GM12864 (cell line): ENCODE measurements around the gene EBPL.
A peak's percentile ranks its signal among the peaks of the same experiment; 100 is the strongest.

Source experiments
- DNase-seq: peaks from one replicate; pipeline ENCODE4 v3.0.0-alpha.2; 2011; ENCODE audit warnings: low read depth
- H3K4me3 ChIP-seq: 2 replicates; pipeline ENCODE4 v1.5.1; 2011; ENCODE audit warnings: mild to moderate bottlenecking, low read depth, low read length, control low read depth
- TF ChIP-seq, protein P1 (sequence below): IDR thresholded peaks from 2 replicates; pipeline ENCODE4 v1.5.1; 2011; ENCODE audit warnings: low read depth, mild to moderate bottlenecking, moderate library complexity, low read length, control low read depth, inconsistent platforms; ENCODE audit errors: missing control alignments

EBPL gene

DNA sequence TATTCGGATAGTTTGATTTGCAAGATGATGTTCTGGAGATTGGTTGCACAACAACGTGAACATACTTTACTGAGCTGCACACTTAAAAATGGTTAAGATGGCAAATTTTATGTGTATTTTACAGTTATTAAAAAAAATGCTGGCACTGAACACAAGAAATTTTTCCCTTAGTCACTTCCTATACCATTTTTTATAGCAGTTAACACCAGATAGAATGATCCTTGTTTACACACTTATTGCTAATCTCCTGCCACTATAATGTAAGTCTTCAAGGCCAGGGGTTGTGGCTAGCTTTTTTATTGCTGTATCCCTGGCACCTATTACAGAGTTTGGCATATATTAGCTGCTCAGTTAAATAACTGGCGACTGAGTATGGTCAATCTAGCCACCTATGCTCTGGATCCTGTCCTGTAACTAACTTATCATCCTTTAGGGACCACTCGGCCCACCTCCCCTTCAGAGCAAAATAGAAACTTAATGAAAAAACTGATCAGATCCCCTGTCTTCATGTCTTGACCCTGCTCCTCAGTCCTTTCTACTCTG is 2.0 kb upstream of the EBPL start:
- no peak for DNase-seq
- no peak overlapping the region for H3K4me3 ChIP-seq
- TF ChIP-seq, protein P1, sequence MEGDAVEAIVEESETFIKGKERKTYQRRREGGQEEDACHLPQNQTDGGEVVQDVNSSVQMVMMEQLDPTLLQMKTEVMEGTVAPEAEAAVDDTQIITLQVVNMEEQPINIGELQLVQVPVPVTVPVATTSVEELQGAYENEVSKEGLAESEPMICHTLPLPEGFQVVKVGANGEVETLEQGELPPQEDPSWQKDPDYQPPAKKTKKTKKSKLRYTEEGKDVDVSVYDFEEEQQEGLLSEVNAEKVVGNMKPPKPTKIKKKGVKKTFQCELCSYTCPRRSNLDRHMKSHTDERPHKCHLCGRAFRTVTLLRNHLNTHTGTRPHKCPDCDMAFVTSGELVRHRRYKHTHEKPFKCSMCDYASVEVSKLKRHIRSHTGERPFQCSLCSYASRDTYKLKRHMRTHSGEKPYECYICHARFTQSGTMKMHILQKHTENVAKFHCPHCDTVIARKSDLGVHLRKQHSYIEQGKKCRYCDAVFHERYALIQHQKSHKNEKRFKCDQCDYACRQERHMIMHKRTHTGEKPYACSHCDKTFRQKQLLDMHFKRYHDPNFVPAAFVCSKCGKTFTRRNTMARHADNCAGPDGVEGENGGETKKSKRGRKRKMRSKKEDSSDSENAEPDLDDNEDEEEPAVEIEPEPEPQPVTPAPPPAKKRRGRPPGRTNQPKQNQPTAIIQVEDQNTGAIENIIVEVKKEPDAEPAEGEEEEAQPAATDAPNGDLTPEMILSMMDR, result no peak

DNA sequence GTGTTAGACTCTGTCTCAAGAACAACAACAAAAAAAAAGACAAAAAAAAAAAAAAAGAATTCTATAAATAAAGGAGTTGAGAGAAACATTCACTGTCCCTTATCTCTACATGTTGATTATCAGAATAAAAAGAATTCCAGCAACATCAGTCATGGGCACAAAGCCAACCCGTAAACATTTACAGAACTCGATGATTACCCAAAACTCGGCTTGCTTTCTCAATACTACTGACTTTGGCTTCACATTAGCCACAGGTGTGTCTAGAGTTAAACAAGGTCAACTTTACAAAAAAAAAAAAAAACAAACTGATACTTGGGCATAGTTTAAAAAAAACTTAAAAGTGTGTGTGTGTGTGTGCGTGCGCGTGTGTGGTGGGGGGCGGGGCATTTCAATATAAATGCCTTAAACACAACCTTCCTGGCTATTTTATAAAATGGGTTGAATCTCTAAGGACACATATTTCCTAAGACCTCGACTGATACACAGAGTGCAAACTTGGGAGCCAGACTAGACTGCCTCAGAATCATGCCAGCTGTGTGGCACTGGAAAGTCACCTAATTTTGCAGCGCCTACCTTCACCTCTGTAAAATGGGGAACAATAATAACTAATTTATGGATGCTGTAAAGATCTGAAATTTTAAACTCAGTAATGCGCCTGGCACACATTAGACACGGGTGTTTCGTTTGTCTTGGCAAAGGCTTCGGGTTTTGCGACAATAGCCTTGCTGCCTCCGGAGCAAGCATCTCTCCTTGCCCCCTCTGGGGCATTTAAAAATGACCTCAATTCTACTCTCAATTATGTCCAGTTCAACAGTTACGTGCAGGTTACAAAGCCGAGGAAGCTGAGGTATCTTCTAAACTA is 922 bp downstream of the EBPL start:
- DNase-seq, result no peak
- H3K4me3 ChIP-seq, result peak overlapping the region; percentile 54
- TF ChIP-seq, protein P1, result no peak

DNA sequence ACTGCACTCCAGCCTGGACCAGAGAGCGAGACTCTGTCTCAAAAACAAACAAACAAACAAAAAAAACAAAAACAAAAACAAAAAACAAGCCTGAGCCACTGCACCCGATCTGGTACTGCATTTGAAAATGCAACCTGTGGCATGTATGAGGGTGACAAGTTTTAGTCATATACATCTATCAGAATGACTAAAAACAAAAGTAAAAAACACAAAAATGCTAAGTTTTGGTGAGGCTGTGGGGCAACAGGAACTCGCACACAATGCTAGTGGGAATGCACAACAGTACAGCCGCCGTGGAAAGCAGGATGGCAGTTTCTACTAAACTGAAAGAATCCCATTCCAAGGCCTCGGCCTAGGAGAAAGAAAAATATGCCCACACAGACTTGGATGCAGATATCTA is 7.8 kb downstream of the EBPL start:
- TF ChIP-seq, protein P1, result no peak
- no peak for DNase-seq
- H3K4me3 ChIP-seq, result no peak overlapping the region

DNA sequence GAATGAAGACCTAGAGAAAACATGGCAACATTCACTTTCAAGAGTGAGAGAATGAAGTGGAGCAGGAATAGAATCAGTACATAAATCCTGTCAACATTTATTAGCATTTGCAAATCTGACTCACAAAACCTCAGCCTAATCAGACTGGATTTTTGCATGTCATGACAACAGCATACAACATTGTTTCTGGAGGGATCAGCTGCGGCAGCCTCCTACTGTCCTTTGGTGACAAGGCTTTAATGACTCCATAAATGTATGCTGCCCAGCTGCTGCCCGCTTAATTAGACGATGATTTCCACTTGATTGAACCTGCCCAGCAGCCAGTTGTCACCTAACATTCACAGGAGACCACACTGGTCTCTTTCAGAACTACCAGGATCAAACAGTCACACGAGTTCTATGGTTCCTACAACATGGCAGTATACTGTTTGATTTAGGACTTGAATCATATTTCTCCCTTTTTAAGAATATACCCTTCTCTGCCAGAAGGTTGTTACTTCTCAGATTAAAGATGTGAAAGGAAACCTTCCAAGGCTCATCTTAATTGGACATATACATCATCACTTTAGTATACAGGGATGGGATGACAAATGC is 9.3 kb downstream of the EBPL start:
- DNase-seq, result no peak
- H3K4me3 ChIP-seq, result no peak overlapping the region
- TF ChIP-seq, protein P1, result no peak

DNA sequence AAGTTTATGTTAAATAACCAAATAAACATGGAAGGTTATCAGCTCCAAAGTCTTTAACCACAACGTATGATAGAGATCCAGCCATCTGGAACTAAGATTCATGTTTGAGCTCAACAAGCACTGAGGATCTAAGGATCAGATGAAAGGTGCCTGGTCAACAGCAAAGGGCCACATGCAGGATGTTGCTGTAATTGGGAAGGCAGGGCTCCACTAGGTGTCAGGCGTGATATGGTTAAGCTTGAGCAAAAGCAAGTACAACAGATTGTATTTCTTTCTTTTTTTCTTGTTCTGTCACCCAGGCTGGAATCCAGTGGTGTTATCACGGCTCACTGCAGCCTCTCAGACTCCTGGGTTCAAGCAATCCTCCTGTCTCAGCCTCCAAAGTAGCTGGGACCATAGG is 12.0 kb downstream of the EBPL start:
- no peak for DNase-seq
- TF ChIP-seq, protein P1, result peak; percentile 53
- H3K4me3 ChIP-seq, result no peak overlapping the region

DNA sequence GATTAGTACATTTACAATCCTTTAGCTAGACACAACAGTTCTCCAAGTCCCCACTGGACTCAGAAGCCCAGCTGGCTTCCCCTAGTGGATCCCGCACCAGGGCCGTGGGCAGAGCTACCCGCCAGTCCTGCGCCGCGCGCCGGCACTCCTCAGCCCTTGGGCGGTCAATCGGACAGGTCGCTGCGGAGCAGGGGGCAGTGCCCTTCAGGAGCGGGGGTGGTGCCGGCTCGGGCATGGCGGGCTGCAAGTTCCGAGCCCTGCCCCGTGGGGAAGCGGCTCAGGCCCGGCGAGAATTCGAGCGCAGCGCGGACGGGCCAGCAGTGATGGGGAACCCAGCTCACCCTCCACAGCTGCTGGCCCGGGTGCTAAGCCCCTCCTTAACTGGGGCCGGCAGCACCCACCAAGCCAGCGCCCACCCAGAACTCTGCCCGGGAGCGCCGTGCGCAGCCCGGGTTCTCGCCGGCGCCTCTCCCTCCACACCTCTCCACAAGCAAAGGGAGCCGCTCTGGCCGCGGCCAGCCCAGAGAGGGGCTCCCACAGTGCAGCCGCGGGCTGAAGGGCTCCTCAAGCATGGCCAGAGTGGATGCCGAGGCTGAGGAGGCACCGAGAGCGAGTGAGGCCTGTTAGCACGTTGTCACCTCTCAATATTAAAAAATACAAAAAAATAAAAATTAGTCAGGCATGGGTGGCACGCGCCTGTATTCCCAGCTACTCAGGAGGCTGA is 12.9 kb downstream of the EBPL start:
- TF ChIP-seq, protein P1, result no peak
- no peak for DNase-seq
- no peak overlapping the region for H3K4me3 ChIP-seq
